OCI-LY1 (cell line): ENCODE measurements around the gene SLC46A1.
A peak's percentile ranks its signal among the peaks of the same experiment; 100 is the strongest.

Experiments
- H2AFZ ChIP-seq: fragments of 200-600 bp; sonication (generic), shearing (Covaris generic); 2 replicates; pipeline ENCODE4 v1.6.0; 2014; ENCODE audit warnings: antibody characterized with exemption, mild to moderate bottlenecking, low read length
- H3F3A ChIP-seq: fragments of 200-600 bp; sonication (generic), shearing (Covaris generic); 2 replicates; pipeline ENCODE4 v1.6.0; 2014; ENCODE audit warnings: mild to moderate bottlenecking, antibody characterized with exemption, low read length, moderate library complexity; ENCODE audit not compliant: insufficient read depth
- H3K27ac ChIP-seq: fragments of 200-600 bp; sonication (generic); 2 replicates; pipeline ENCODE4 v1.5.1; 2014; ENCODE audit warnings: low read length, mixed run types, mild to moderate bottlenecking, low read depth; ENCODE audit not compliant: poor library complexity, severe bottlenecking
- H3K27me3 ChIP-seq: fragments of 200-600 bp; sonication (generic); 2 replicates; pipeline ENCODE4 v1.6.0; 2014; ENCODE audit warnings: antibody characterized with exemption, mild to moderate bottlenecking, low read length, moderate library complexity; ENCODE audit not compliant: insufficient read depth
- H3K36me3 ChIP-seq: fragments of 200-600 bp; sonication (generic); 2 replicates; pipeline ENCODE4 v1.6.1; 2014; ENCODE audit warnings: mild to moderate bottlenecking, antibody characterized with exemption, low read length, moderate library complexity, mixed read lengths; ENCODE audit not compliant: insufficient read depth
- H3K4me1 ChIP-seq: fragments of 200-600 bp; sonication (generic); 2 replicates; pipeline ENCODE4 v1.5.1; 2014; ENCODE audit warnings: mild to moderate bottlenecking, low read length, moderate library complexity; ENCODE audit not compliant: insufficient read depth, severe bottlenecking
- H3K4me2 ChIP-seq: fragments of 200-600 bp; sonication (generic), shearing (Covaris generic); 2 replicates; pipeline ENCODE4 v1.6.1; 2014; ENCODE audit warnings: low read length
- H3K4me3 ChIP-seq: fragments of 200-600 bp; sonication (generic); 2 replicates; pipeline ENCODE4 v1.5.1; 2014; ENCODE audit warnings: low read length, low read depth, mild to moderate bottlenecking, mixed read lengths; ENCODE audit not compliant: poor library complexity, severe bottlenecking
- H3K79me2 ChIP-seq: fragments of 200-600 bp; shearing (Covaris generic); 2 replicates; pipeline ENCODE4 v1.6.1; 2016; ENCODE audit warnings: mixed run types, low read length, mixed read lengths; ENCODE audit not compliant: insufficient read depth
- H3K9ac ChIP-seq: fragments of 200-600 bp; sonication (generic), shearing (Covaris generic); 2 replicates; pipeline ENCODE4 v1.6.1; 2014; ENCODE audit warnings: mild to moderate bottlenecking, low read length, mixed read lengths
- H3K9me2 ChIP-seq: fragments of 200-600 bp; sonication (generic), shearing (Covaris generic); 2 replicates; pipeline ENCODE4 v1.6.1; 2014; ENCODE audit warnings: low read depth, mild to moderate bottlenecking, low read length, mixed read lengths
- H3K9me3 ChIP-seq: fragments of 200-600 bp; shearing (Covaris generic); 2 replicates; pipeline ENCODE4 v1.6.1; 2014; ENCODE audit warnings: low read length, mixed read lengths
- H4K20me1 ChIP-seq: fragments of 200-600 bp; sonication (generic), shearing (Covaris generic); 2 replicates; pipeline ENCODE4 v1.6.0; 2016; ENCODE audit warnings: mild to moderate bottlenecking, low read length; ENCODE audit not compliant: insufficient read depth
- CTCF ChIP-seq: fragments of 200-600 bp; sonication (generic), shearing (Covaris generic); IDR thresholded peaks from 2 replicates; pipeline ENCODE4 v1.5.1; 2017; ENCODE audit warnings: mild to moderate bottlenecking, antibody characterized with exemption, low read length, moderate library complexity, mixed read lengths
- EZH2 ChIP-seq: fragments of 200-600 bp; sonication (generic), shearing (Covaris generic); IDR thresholded peaks from 2 replicates; pipeline ENCODE4 v1.8.0; 2017; ENCODE audit warnings: borderline replicate concordance, mixed run types, mild to moderate bottlenecking, antibody characterized with exemption, low read length, moderate library complexity, mixed read lengths

SLC46A1 gene

GRCh38 chr17:28405632-28406472, at the start of gene SLC46A1:
Gene SLC46A1, minus strand, starts transcription at chr17:28406212. Its CDS starts 98 bp downstream, at chr17:28406114.
- H3K27me3 ChIP-seq, result no peaks in the 10 kb centered on the region
- peak within 1 kb of the TSS; percentile 85 for H3K4me2 ChIP-seq
- H3K36me3 ChIP-seq, result no peaks in the 10 kb centered on the region
- H3K4me3 ChIP-seq, result peak within 1 kb of the TSS; percentile 79
- no peaks in the 10 kb centered on the region for H3K9me3 ChIP-seq
- TF ChIP-seq EZH2 (no peak), CTCF (no peak)
- peak within 1 kb of the TSS; percentile 80 for H3K9ac ChIP-seq
- H3K79me2 ChIP-seq, result no peaks in the 10 kb centered on the region
- no peaks in the 10 kb centered on the region for H4K20me1 ChIP-seq
- H3K9me2 ChIP-seq, result no peaks in the 10 kb centered on the region
- H2AFZ ChIP-seq, result peak within 1 kb of the TSS; percentile 65
- no peak within 1 kb of the TSS for H3K27ac ChIP-seq
- H3F3A ChIP-seq, result no peaks in the 10 kb centered on the region
- H3K4me1 ChIP-seq, result peaks cover 9% of the 10 kb centered on the region

DNA sequence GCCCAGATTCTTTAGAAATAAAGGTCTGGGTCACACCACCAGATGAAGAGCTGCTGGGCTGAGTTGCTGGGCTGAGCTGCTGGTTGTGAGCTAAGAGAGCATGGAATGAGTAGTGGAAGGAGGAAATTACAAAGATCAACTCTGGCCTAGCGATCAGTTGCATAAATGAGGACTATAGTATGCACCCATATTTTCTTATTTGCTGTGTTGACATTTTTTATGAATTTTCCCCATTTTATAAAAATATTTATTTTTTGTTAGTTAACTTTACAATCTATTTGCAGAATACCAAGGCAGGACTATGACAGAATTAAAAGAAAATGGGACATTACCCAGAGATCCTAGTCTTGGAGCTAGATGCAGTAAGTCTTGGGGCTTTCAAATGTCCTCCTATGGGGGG, 43.8 kb upstream of the SLC46A1 start:
- Histone ChIP-seq H3K4me1 (no peaks in the 10 kb centered on the region), H3K4me3 (no peak overlapping the region), H3F3A (no peaks in the 10 kb centered on the region), H3K36me3 (no peaks in the 10 kb centered on the region), H3K27me3 (no peaks in the 10 kb centered on the region), H3K4me2 (no peak overlapping the region), H3K9me2 (no peaks in the 10 kb centered on the region), H2AFZ (no peak overlapping the region), H3K79me2 (no peaks in the 10 kb centered on the region), H3K27ac (no peak overlapping the region), H4K20me1 (no peaks in the 10 kb centered on the region), H3K9ac (no peak overlapping the region), H3K9me3 (peaks cover 4% of the 10 kb centered on the region; the same call in 1 of the 2 replicates)
- TF ChIP-seq EZH2 (no peak), CTCF (no peak)

- no peaks in the 10 kb centered on the region for H3K79me2 ChIP-seq
- no peak overlapping the region for H3K4me2 ChIP-seq
- no peaks in the 10 kb centered on the region for H3K27me3 ChIP-seq
- H3K4me1 ChIP-seq, result no peaks in the 10 kb centered on the region
- peaks cover 4% of the 10 kb centered on the region; the same call in 1 of the 2 replicates for H3K9me3 ChIP-seq
- no peak overlapping the region for H3K4me3 ChIP-seq
- no peak overlapping the region for H3K9ac ChIP-seq
- no peaks in the 10 kb centered on the region for H3F3A ChIP-seq
- no peaks in the 10 kb centered on the region for H4K20me1 ChIP-seq
- H3K36me3 ChIP-seq, result no peaks in the 10 kb centered on the region
- H3K27ac ChIP-seq, result no peak overlapping the region
- no peak overlapping the region for H2AFZ ChIP-seq
- TF ChIP-seq EZH2, result no peak
- no peak for TF ChIP-seq CTCF
- no peaks in the 10 kb centered on the region for H3K9me2 ChIP-seq
Measured at GRCh38 chr17:28447396-28447760, 41.4 kb upstream of the SLC46A1 start.
